Body of pancreas (tissue), 4 donors: ENCODE results near the gene HAUS3.

Experiments
- POLR2A ChIP-seq, 3 donors: fragments of 450-650 bp; IDR thresholded peaks; one replicate each; pipeline ENCODE4 v1.6.1; 2016; ENCODE audit warnings: antibody characterized with exemption in 3 of 3, mild to moderate bottlenecking in 2 of 3
- TF ChIP-seq, protein P1 (sequence below), 7 experiments: fragments of 450-650 bp in 4 of 7; fragments of 200-600 bp in 3 of 7; sonication (generic) in 3 of 7; IDR thresholded peaks; one replicate each; pipeline ENCODE4 v1.5.1; 2016 to 2019; ENCODE audit warnings: antibody characterized with exemption in 7 of 7

DNA sequence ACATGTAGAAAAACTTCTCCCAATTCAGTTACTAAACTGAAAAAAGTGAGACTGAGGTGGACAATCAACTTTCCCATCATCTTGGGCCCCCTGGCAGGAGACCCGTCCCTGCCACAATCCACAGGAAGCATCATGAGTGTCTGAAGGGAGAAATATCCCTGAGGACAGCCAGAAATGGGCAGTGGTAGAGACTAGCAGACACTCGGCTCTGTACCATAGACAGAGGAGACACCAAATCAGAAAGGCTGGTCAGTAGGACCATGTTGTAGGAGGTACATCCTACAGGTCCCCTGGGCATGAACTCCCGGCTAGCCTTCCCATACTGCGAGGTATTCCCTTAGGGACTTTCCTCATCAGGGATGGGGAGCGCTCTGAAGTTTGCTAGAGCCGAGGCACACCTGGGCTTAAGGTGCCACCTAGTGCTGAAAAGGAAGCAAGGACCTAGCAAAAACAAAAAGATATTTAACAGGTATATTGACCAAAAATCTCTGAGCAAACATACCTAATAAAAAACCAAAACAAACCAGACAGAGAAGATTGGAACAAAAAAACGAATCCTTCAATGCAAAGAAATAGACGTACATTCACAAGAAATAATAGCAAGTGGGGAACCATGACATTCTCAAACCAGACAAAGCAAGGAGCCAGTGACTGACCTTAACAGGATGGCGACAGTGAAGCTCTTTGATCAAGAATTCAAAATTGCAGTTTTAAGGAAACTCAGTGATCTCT is 55.6 kb downstream of the HAUS3 start:
- TF ChIP-seq POLR2A (IDR thresholded peaks at IDR 0.05) = no peak
- TF ChIP-seq, protein P1, sequence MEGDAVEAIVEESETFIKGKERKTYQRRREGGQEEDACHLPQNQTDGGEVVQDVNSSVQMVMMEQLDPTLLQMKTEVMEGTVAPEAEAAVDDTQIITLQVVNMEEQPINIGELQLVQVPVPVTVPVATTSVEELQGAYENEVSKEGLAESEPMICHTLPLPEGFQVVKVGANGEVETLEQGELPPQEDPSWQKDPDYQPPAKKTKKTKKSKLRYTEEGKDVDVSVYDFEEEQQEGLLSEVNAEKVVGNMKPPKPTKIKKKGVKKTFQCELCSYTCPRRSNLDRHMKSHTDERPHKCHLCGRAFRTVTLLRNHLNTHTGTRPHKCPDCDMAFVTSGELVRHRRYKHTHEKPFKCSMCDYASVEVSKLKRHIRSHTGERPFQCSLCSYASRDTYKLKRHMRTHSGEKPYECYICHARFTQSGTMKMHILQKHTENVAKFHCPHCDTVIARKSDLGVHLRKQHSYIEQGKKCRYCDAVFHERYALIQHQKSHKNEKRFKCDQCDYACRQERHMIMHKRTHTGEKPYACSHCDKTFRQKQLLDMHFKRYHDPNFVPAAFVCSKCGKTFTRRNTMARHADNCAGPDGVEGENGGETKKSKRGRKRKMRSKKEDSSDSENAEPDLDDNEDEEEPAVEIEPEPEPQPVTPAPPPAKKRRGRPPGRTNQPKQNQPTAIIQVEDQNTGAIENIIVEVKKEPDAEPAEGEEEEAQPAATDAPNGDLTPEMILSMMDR (IDR thresholded peaks at IDR 0.05) = peak; percentile 40 to 84 (median 78)
